Stimulated activated CD4-positive, alpha-beta T cell treated with anti-CD3 and anti-CD28 coated beads, Interleukin-2, amount 100 ng/mL, for 4 hours (primary cell): Measurements from ENCODE around the gene IKZF3.

Experiments
- DNase-seq: peaks from one replicate; pipeline ENCODE4 v3.0.0-alpha.2; 2020; ENCODE audit warnings: low read depth

Gene IKZF3

DNA sequence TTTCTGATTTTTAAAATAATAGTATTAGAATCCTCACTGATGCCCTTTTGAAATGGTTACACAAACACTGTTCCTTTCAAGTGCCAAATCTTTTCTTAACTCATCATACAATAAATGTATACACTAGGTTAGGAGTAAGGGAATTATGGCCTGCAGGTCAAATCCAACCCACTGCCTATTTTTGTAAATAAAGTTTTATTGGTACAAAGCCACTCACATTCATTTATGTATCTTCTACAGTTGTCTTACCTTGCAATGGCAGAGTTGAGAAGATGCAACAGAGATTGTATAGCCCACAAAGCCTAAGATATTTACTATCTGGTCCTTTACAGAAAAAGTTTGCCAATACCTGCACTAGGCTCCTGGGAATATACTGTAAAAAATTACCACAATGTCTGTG is 47.8 kb downstream of the IKZF3 start:
- DNase-seq = no peak

- no peak for DNase-seq
Observed at GRCh38 chr17:39814497-39814896, 49.6 kb downstream of the IKZF3 start.

- DNase-seq = peak; percentile 17
Observed at GRCh38 chr17:39813631-39814030, 50.5 kb downstream of the IKZF3 start.

- no peak for DNase-seq
Observed at GRCh38 chr17:39812466-39812865, 51.6 kb downstream of the IKZF3 start.

DNA sequence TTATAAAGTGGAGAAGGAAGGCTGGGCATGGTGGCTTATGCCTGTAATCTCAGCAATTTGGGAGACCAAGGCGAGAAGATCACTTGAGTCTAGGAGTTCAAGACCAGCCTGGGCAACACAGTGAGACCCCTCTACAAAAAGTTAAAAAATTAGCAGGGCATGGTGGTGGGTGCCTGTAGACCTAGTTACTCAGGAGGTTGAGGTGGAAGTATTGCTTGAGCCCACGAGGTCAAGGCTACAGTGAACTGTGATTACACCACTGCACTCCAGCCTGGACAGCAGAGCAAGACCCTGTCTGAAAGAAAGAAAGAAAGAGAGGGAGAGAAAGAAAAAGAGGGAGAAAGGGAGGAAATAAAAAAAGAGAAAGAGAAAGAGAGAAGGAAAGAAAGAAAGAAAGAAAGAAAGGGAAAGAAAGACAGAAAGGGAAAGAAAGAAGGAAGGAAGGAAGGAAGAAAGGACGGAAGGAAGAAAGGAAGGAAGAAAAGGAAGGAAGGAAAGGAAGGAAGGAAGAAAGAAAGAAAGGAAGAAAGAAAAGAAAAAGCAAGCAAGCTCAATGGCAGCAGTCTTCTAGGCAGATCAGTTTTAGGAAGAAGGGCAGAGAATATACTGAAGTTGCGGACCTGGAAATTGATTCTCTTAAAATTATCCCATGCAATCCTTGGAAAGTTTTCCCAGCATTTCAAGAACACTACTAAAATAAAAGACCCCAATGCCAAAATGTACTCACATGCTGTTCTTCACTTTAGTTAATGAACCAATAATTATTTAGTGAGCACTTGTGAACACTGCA is 53.0 kb downstream of the IKZF3 start:
- DNase-seq = no peak

DNA sequence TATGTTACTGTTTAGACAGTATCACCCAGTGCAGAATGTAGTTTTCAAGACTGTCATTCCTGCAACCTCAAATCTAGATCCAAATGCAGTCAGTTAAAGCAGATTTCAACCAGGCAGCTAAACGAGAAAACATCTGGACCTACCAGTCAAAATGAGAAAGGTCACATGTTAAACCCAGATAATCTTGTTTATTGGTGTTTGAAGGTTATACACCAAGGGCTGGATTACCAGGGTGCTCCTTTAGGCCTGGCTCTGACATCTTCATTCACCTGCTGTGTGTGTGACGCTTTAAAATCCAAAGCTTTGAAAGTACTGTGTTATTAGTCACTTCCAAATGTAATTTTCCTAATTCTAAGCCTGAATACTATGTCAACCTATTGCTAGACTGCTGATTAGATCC is 54.9 kb downstream of the IKZF3 start:
- DNase-seq = no peak

DNA sequence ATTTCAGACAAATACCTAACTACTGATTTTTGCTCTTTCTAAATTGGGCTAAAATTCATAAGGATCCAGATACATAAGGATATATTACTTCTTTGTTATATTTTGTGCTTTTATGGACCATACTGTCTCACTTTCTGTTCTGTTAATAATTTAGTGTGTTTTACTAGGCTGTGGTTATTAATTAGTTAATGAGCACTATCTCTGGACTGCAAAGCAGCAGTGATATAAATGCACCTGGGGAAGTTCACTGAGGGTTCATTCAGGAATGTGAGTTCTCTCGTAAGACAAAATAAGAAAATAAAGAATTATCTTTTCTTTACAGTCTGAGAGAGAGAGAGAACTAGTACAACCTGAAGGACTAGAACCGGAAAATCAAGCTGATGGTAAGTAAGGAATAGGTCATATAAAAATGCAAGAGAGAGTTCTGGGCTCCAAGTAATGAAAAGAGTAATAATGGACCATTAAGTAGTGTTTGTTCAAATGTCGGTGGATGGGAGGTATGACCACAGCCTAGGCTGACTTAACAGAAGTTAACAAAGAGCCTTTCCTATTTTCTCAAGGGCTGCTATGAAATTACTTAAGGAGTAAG is 55.6 kb downstream of the IKZF3 start:
- no peak for DNase-seq

- no peak for DNase-seq
Observed at GRCh38 chr17:39804839-39805238, 59.3 kb downstream of the IKZF3 start.

DNA sequence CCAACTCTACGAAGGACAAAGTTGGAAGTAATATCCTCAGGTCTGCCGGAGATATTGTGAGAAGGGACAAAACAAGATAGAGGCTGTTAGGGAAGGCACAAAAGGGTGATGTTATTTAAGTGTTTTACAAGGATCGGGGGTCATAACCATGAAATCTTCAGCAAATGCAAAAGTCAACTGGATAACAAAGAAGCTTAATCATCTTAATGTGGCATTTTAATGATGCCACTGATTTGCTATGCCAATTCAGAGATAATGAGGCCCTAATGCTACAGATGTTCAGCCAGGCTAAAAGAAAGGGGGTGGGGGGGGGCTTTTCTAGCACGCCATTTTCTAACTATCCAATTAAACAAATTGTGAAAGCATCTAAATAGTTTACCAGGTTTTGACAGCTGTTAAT is 63.1 kb downstream of the IKZF3 start:
- DNase-seq = no peak

DNA sequence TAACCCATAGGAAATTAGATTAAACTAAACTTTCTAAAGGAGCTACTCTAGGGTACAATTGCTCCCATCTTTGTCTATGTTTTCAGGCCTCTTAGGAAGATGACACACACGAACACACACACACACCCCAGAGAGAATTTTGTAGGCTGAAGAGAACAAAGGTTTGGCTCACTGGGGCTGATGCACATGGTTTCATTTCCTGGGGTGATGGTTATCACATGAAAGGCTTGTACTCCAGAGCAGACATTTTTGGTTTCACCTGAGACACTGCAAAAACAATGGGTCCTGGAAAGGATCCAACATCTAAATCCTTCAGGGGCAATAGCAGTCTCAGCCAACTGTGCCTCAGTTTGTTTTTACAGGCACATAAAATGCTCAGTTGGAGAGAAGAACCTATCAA is 63.6 kb downstream of the IKZF3 start:
- peak; percentile 56 for DNase-seq

DNA sequence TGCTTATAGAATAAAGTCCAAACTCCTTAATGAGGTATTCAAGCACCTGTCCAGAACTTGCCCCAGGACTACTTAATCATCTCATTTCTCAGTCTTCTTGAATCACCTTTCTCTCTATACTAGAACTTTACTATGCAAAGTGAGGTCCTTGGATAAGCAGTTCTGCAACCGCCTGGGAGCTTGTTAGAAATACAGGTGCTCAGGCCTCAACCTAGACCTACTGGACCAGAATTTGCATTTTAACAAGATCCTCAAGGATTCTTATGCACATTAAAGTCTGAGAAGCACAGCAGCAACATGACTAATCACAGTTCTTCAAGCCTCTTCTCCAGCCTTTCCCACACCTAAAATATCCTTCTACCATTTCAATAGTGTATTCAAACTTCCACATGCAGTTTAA is 64.7 kb downstream of the IKZF3 start:
- DNase-seq = no peak

DNA sequence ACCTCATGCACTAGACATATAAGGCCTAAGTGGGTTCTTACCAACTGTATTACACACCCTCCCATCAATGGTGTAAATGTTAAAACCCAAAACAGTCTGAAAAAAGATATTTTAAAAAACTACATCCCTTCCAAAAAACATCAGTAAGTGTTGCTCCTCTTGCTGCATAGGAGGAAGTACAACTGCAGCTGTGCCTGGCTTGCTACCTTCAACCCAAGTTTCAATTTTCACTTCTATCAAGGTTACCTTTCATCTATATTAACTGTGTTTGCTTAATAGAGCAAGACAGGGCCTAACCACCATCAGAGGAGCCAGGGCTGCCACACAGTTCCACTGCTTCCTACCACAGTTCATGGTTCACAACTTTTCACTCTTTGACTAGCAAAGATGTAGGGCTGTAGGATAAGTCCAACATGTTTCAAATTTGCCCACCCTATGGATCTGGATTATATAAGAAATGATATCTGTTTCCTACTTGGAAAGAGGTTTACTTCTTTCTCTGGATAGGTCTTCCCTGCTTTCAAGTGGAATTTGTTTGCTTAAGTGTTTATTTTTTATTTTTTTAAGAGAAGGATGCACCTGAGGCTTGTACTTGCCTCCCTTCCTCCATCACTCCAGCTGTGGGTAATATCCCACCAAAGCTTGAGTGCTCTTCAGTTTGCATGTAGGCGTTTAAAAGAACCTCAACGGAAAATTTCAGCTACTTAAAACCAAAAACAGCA is 69.7 kb downstream of the IKZF3 start:
- DNase-seq = no peak

GRCh38 chr17:39793301-39793872 is 70.7 kb downstream of the IKZF3 start:
- no peak for DNase-seq

DNA sequence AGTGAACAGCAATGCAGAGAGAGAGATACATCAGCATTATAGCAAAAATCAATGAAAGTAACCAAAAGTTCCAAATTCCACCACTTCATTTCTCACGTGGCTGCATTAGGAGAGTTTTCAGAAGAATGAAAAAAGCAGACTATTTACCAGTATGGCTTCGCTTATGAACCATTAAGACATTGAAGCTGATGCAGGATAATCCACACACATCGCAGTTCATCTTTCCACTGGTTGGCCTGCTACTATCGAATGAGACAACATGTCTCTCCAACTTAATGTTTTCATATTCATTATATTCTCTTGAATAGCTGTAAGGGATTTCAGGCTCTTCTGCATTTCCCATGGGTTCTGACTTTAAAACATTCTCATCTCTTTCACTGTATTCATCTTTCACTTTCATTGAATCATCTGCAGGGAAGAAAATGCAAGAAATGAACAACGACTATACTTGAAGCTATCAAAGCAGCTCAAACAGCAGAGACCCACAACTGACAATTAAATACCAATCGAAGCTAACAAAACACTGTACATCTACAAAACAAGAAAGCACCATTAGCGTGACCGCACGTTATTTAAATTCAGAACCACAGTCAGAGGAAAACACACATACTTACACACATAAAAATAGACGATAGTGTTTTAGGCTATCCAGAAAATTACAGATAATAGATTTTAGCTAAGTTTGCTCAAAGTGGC is 71.4 kb downstream of the IKZF3 start:
- no peak for DNase-seq

- no peak for DNase-seq
Observed at GRCh38 chr17:39791111-39791992, 72.8 kb downstream of the IKZF3 start.

DNA sequence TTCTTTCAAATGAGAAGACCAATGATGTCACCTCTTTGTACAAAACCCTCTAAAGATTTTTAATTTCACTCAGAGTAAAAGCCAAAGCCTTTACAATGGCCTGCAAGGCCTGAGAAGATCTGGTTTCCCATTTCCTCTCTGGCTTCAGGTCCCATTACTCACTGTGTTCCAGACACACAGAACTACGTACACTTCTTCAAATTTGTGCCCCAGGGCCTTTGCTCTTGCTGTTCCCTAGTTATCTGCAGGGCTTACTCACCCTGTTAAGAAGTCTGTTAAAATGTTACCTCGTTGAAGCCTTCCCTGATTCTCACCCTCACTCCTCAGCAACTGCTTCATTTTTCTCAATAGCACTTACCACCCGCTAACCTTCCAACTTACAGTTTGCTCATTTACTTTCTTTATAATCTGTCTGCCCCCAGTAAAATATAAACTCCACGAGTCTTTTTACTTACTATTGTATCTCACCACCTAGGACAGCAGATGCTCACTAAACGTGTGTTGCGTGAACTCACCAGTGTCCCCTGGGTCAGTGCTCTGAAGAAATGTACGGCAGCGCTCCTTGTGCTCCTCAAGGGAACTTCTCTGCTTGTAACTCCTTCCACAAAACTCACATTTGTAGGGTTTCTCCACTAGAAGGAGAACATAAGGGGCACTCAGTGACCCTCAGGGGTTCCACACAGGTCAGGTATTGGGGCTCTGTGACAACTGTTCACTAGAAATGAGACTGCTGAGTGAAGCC is 76.2 kb downstream of the IKZF3 start:
- no peak for DNase-seq

DNA sequence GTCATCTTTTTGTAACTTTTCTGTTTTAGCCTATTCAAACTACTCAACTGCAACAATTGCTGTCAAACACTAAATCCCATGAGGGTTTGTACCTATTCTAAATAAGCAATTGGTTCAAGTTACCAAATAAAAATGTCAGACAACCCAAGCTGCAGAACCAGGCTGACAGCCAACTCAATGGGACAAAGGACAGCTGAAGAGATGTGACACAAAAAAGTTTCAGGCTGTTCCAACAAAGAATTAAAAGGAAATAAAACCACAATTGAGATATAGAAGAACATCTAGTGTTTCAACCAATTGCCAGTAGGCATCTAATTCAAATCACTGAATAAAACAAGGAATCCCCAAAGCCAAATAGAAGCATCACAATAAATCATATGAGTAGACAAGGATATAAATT is 77.1 kb downstream of the IKZF3 start:
- DNase-seq = no peak

GRCh38 chr17:39782980-39783379 is 81.1 kb downstream of the IKZF3 start:
- DNase-seq = no peak

- DNase-seq = no peak
Observed at GRCh38 chr17:39782481-39782880, 81.6 kb downstream of the IKZF3 start.

GRCh38 chr17:39781861-39782213 is 82.3 kb downstream of the IKZF3 start:
- no peak for DNase-seq
